ENCODE data around the gene HIPK4. TPM values are rescaled to one million over a fixed set of nuclear protein-coding genes. Genes with fewer than 3 reads are reported as not detected.

Gene HIPK4
- total and polyA plus RNA-seq, 2 of the 4 experiments (the other 2 are of a cell fraction): 0.12 to 0.18 TPM

DNA sequence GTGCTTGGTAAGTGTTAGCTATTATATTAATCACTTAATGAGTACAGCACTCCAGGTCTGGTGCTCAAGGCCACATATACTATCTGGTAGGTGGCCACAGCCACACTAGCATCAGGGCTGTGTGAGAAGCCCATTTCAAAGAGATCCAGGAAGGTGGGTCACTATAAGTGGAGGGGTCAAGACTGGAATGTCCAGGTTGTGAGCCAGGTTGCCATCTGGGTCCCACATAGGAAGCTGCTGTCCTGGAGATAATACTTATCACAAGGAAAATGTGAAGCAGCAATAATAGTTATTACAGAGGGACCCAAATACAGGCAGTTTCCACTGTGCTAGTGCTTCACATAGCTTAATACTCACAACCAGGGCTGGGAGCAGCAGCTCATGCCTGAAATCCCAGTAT is 54.9 kb downstream of the HIPK4 start:
- H3K23ac ChIP-seq (ENCODE audit: low read depth, low read length): no peak overlapping the region
- H4K5ac ChIP-seq (ENCODE audit: low read depth, low read length): no peak overlapping the region
- H2BK5ac ChIP-seq (ENCODE audit: low read depth, low read length, poor library complexity, severe bottlenecking): no peak overlapping the region
- H3K18ac ChIP-seq (ENCODE audit: low read depth, low read length): no peak overlapping the region
- no peak overlapping the region for H3K14ac ChIP-seq (replicated peaks; ENCODE audit: low read depth, low read length)
- peaks cover 5 to 31% of the 10 kb centered on the region in 2 experiments; a peak in 3 of 4 replicates for H3K79me1 ChIP-seq (ENCODE audit: low read depth in 1 of 2, low read length in 2 of 2)
- BruUV-seq (replicated peaks): no TSS peak
- ATAC-seq (ENCODE audit: low read depth) (no peak), DNase-seq (no peak)
- H3K27ac ChIP-seq (ENCODE audit: insufficient read depth, low read length): no peak overlapping the region
- peaks cover 32% of the 10 kb centered on the region for H3K36me3 ChIP-seq (ENCODE audit: control insufficient read depth, insufficient read depth, low read length)
- no peaks in the 10 kb centered on the region for H3K9me3 ChIP-seq (ENCODE audit: control insufficient read depth, insufficient read depth, low read length)
- dilution Hi-C loops (cut with HindIII; ENCODE audit: low sequenced_read_pairs, unreplicated experiment) (no loop called here), intact Hi-C loops (cut with micrococcal nuclease) (no loop called here), in situ Hi-C loops (cut with MboI; ENCODE audit: low sequenced_read_pairs) (no loop called here)
- H2AK5ac ChIP-seq (ENCODE audit: low read depth, low read length): no peak overlapping the region
- POLR2A ChIA-PET (ENCODE audit: unreplicated experiment): no interaction called here
- H2BK15ac ChIP-seq (ENCODE audit: low read depth, low read length): no peak overlapping the region
- no peak overlapping the region for H3K4ac ChIP-seq (ENCODE audit: low read depth, low read length)
- no peaks in the 10 kb centered on the region for H3K4me1 ChIP-seq (ENCODE audit: control insufficient read depth, insufficient read depth, low read length)
- no peaks in the 10 kb centered on the region for H3K27me3 ChIP-seq (ENCODE audit: control insufficient read depth, insufficient read depth, low read length)
- H3K9me1 ChIP-seq (ENCODE audit: insufficient read depth, low read length): no peaks in the 10 kb centered on the region
- H3K4me2 ChIP-seq (ENCODE audit: low read depth, low read length): no peak overlapping the region
- peaks cover 9% of the 10 kb centered on the region; the same call in 1 of the 2 replicates for H4K20me1 ChIP-seq (ENCODE audit: insufficient read depth, low read length)
- H4K91ac ChIP-seq (ENCODE audit: insufficient read depth, low read depth, low read length): no peak overlapping the region
- H2BK120ac ChIP-seq (ENCODE audit: low read depth, low read length): no peak overlapping the region
- CTCF ChIA-PET: no interaction called here
- no peak overlapping the region for H3K4me3 ChIP-seq (ENCODE audit: insufficient read depth, low read depth, low read length)
- no peak overlapping the region for H2AFZ ChIP-seq (replicated peaks; ENCODE audit: low read length, poor library complexity)
- TF ChIP-seq MXI1 (IDR thresholded peaks at IDR 0.05; ENCODE audit: borderline replicate concordance, low read depth, low read length): no peak
- TF ChIP-seq POLR2A (IDR thresholded peaks at IDR 0.05; ENCODE audit: low read depth, low read length): no peak
- no peak for TF ChIP-seq RAD21 (IDR thresholded peaks at IDR 0.05; ENCODE audit: low read length)
- TF ChIP-seq MAZ (IDR thresholded peaks at IDR 0.05; ENCODE audit: borderline replicate concordance, low read depth, low read length): no peak
- TF ChIP-seq CHD1 (IDR thresholded peaks at IDR 0.05; ENCODE audit: low read depth, low read length): no peak
- TF ChIP-seq NFE2L2 (IDR thresholded peaks at IDR 0.05; ENCODE audit: low read depth, low read length): no peak
- no peak for TF ChIP-seq MAFK (IDR thresholded peaks at IDR 0.05; ENCODE audit: low read depth, low read length)
- TF ChIP-seq ELK1 (IDR thresholded peaks at IDR 0.05; ENCODE audit: borderline replicate concordance, low read depth, low read length): no peak
- no peak for TF ChIP-seq BHLHE40 (IDR thresholded peaks at IDR 0.05; ENCODE audit: low read depth, low read length)
- TF ChIP-seq RCOR1 (IDR thresholded peaks at IDR 0.05; ENCODE audit: insufficient replicate concordance, low read length): no peak
- no peak for TF ChIP-seq FOS (IDR thresholded peaks at IDR 0.05; ENCODE audit: low read depth, low read length)
- no peak for TF ChIP-seq CEBPB (IDR thresholded peaks at IDR 0.05; ENCODE audit: low read depth, low read length)
- no peak for TF ChIP-seq USF2 (IDR thresholded peaks at IDR 0.05; ENCODE audit: low read depth, low read length)
- TF ChIP-seq RFX5 (IDR thresholded peaks at IDR 0.05; ENCODE audit: low read depth, low read length): no peak
- TF ChIP-seq, protein P1, sequence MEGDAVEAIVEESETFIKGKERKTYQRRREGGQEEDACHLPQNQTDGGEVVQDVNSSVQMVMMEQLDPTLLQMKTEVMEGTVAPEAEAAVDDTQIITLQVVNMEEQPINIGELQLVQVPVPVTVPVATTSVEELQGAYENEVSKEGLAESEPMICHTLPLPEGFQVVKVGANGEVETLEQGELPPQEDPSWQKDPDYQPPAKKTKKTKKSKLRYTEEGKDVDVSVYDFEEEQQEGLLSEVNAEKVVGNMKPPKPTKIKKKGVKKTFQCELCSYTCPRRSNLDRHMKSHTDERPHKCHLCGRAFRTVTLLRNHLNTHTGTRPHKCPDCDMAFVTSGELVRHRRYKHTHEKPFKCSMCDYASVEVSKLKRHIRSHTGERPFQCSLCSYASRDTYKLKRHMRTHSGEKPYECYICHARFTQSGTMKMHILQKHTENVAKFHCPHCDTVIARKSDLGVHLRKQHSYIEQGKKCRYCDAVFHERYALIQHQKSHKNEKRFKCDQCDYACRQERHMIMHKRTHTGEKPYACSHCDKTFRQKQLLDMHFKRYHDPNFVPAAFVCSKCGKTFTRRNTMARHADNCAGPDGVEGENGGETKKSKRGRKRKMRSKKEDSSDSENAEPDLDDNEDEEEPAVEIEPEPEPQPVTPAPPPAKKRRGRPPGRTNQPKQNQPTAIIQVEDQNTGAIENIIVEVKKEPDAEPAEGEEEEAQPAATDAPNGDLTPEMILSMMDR (conservative IDR thresholded peaks at IDR 0.05; ENCODE audit: low read depth, low read length): no peak
- no peak for TF ChIP-seq SMC3 (IDR thresholded peaks at IDR 0.05; ENCODE audit: low read depth, low read length)
- H2AK9ac ChIP-seq (replicated peaks; ENCODE audit: low read depth, low read length, poor library complexity): no peak overlapping the region
- no peak overlapping the region for H4K8ac ChIP-seq (ENCODE audit: low read depth in 2 of 2, low read length in 2 of 2)
- H3K9ac ChIP-seq (ENCODE audit: low read depth, low read length): no peak overlapping the region
- H3K56ac ChIP-seq (ENCODE audit: extremely low read depth, insufficient read depth, low read length): no peak overlapping the region
- H2BK20ac ChIP-seq (ENCODE audit: low read depth, low read length): no peak overlapping the region

All from IMR-90 (cell line).